D721Med (cell line): Measurements from ENCODE around the gene H3-3A.

ENCODE experiments used
- DNase-seq: peaks from one replicate; pipeline ENCODE4 v3.0.0; 2011; ENCODE audit warnings: low spot score; ENCODE audit not compliant: insufficient read length
- FAIRE-seq: peaks from 2 replicates; lab custom pipeline; 2011; peaks lifted over from hg19 to GRCh38; lab: Jason Lieb, UNC
- CTCF ChIP-seq: IDR thresholded peaks from 2 replicates; pipeline ENCODE4 v1.5.1; 2012; ENCODE audit warnings: mild to moderate bottlenecking, control low read depth; ENCODE audit not compliant: insufficient read depth; ENCODE audit errors: missing control alignments

H3-3A gene

GRCh38 chr1:226120398-226120797, 57.9 kb downstream of the H3-3A start:
- DNase-seq, result no peak
- no peak for FAIRE-seq
- TF ChIP-seq CTCF, result no peak

- DNase-seq (no peak), FAIRE-seq (no peak)
- TF ChIP-seq CTCF, result no peak
These were observed 58.6 kb downstream of the H3-3A start for GRCh38 chr1:226121049-226121586.
